ENCODE results near the gene ALG9.

The ALG9 gene

DNA sequence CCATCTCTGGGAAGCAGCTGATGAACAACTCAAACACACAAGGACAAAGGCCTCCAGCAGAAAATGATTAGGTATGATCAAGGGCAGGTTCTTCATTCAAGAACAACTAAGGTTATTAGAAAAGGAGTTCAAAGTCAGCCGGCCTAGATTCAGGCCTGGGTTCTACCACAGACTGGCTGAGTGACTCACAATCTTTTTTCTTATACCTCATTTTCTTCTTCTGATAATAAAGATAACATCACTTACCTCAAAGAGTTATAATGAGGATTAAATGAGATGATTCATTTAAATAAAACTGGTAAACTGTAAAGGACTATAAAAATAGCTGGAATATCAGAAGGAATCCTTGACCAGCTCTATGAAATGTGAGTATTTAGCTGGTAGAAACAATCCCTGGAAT is 55.9 kb downstream of the ALG9 start (continued):
- no peak for TF ChIP-seq ZNF292 (tag by site-specific recombination; IDR thresholded peaks at IDR 0.05; ENCODE audit: borderline replicate concordance, low read depth)
- TF ChIP-seq ZNF354C (tag by site-specific recombination; IDR thresholded peaks at IDR 0.05; ENCODE audit: borderline replicate concordance, low read depth) = no peak

DNA sequence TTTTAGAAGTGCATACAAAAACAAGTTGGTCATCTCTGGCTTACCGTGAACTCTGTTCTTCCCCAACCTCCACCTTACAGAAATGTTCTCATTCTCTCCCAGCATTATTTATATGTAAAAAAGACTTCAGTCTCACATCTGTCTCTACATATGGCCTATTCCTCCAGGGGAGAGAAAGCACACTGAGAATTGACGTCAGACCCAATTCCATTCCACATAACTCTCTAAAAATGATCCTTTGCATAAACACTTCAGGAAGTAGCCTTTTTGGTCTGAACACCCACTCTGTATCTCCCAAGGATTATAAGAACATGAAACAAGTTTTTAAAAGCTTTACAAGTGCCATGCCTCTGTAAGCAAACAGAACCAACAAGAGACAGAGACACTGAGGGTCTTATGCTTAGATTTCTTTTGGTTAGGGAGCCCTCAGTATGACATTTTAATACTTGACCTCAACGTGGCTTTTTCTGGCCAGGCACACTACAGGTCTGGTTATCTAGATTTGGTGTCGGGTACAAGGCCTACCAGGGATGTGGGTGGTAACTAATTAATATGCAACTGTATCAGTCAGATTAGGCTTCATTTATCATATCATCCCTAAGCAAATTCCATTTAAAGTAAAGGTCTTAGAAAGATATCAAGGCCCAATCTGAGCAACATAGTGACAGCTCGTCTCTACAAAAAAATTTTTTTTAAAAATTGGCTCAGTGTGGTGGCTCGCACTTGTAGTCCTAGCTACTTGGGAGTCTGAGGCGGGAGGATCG is 56.6 kb downstream of the ALG9 start:
- Histone ChIP-seq H3K36me3 (ENCODE audit: control insufficient read depth in 2 of 2, insufficient read depth in 1 of 2, low read length in 2 of 2) (peaks cover 5 to 10% of the 10 kb centered on the region in 2 experiments; a peak in 2 of 3 replicates), H3K4me3 (ENCODE audit: low read depth, low read length) (no peak overlapping the region), H3K9me3 (ENCODE audit: control insufficient read depth, insufficient read depth, low read depth, low read length) (no peaks in the 10 kb centered on the region), H3K27ac (ENCODE audit: extremely low read depth, low read depth, low read length) (no peak overlapping the region), H3K4me1 (ENCODE audit: control insufficient read depth, insufficient read depth, low read length) (no peaks in the 10 kb centered on the region)
- ChIA-PET CTCF (no interaction called here), POLR2A (no interaction called here)
- TF ChIP-seq SETDB1 (IDR thresholded peaks at IDR 0.05; ENCODE audit: insufficient read length, low read length) = no peak
- no peak for TF ChIP-seq ZNF596 (tag by site-specific recombination; IDR thresholded peaks at IDR 0.05)
- TF ChIP-seq, protein P1, sequence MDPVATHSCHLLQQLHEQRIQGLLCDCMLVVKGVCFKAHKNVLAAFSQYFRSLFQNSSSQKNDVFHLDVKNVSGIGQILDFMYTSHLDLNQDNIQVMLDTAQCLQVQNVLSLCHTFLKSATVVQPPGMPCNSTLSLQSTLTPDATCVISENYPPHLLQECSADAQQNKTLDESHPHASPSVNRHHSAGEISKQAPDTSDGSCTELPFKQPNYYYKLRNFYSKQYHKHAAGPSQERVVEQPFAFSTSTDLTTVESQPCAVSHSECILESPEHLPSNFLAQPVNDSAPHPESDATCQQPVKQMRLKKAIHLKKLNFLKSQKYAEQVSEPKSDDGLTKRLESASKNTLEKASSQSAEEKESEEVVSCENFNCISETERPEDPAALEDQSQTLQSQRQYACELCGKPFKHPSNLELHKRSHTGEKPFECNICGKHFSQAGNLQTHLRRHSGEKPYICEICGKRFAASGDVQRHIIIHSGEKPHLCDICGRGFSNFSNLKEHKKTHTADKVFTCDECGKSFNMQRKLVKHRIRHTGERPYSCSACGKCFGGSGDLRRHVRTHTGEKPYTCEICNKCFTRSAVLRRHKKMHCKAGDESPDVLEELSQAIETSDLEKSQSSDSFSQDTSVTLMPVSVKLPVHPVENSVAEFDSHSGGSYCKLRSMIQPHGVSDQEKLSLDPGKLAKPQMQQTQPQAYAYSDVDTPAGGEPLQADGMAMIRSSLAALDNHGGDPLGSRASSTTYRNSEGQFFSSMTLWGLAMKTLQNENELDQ (tag by site-specific recombination; IDR thresholded peaks at IDR 0.05; ENCODE audit: low read depth) = no peak
- TF ChIP-seq ZNF433 (tag by site-specific recombination; IDR thresholded peaks at IDR 0.05; ENCODE audit: low read depth) = no peak
- TF ChIP-seq, protein P2, sequence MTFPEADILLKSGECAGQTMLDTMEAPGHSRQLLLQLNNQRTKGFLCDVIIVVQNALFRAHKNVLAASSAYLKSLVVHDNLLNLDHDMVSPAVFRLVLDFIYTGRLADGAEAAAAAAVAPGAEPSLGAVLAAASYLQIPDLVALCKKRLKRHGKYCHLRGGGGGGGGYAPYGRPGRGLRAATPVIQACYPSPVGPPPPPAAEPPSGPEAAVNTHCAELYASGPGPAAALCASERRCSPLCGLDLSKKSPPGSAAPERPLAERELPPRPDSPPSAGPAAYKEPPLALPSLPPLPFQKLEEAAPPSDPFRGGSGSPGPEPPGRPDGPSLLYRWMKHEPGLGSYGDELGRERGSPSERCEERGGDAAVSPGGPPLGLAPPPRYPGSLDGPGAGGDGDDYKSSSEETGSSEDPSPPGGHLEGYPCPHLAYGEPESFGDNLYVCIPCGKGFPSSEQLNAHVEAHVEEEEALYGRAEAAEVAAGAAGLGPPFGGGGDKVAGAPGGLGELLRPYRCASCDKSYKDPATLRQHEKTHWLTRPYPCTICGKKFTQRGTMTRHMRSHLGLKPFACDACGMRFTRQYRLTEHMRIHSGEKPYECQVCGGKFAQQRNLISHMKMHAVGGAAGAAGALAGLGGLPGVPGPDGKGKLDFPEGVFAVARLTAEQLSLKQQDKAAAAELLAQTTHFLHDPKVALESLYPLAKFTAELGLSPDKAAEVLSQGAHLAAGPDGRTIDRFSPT (tag by site-specific recombination; IDR thresholded peaks at IDR 0.05) = no peak
- TF ChIP-seq, protein P3, sequence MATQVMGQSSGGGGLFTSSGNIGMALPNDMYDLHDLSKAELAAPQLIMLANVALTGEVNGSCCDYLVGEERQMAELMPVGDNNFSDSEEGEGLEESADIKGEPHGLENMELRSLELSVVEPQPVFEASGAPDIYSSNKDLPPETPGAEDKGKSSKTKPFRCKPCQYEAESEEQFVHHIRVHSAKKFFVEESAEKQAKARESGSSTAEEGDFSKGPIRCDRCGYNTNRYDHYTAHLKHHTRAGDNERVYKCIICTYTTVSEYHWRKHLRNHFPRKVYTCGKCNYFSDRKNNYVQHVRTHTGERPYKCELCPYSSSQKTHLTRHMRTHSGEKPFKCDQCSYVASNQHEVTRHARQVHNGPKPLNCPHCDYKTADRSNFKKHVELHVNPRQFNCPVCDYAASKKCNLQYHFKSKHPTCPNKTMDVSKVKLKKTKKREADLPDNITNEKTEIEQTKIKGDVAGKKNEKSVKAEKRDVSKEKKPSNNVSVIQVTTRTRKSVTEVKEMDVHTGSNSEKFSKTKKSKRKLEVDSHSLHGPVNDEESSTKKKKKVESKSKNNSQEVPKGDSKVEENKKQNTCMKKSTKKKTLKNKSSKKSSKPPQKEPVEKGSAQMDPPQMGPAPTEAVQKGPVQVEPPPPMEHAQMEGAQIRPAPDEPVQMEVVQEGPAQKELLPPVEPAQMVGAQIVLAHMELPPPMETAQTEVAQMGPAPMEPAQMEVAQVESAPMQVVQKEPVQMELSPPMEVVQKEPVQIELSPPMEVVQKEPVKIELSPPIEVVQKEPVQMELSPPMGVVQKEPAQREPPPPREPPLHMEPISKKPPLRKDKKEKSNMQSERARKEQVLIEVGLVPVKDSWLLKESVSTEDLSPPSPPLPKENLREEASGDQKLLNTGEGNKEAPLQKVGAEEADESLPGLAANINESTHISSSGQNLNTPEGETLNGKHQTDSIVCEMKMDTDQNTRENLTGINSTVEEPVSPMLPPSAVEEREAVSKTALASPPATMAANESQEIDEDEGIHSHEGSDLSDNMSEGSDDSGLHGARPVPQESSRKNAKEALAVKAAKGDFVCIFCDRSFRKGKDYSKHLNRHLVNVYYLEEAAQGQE (tag by site-specific recombination; IDR thresholded peaks at IDR 0.05) = no peak
- no peak for TF ChIP-seq ZNF558 (tag by site-specific recombination; IDR thresholded peaks at IDR 0.05)
- TF ChIP-seq ZNF747 (tag by site-specific recombination; IDR thresholded peaks at IDR 0.05) = no peak
- TF ChIP-seq, protein P4, sequence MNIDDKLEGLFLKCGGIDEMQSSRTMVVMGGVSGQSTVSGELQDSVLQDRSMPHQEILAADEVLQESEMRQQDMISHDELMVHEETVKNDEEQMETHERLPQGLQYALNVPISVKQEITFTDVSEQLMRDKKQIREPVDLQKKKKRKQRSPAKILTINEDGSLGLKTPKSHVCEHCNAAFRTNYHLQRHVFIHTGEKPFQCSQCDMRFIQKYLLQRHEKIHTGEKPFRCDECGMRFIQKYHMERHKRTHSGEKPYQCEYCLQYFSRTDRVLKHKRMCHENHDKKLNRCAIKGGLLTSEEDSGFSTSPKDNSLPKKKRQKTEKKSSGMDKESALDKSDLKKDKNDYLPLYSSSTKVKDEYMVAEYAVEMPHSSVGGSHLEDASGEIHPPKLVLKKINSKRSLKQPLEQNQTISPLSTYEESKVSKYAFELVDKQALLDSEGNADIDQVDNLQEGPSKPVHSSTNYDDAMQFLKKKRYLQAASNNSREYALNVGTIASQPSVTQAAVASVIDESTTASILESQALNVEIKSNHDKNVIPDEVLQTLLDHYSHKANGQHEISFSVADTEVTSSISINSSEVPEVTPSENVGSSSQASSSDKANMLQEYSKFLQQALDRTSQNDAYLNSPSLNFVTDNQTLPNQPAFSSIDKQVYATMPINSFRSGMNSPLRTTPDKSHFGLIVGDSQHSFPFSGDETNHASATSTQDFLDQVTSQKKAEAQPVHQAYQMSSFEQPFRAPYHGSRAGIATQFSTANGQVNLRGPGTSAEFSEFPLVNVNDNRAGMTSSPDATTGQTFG (tag by site-specific recombination; IDR thresholded peaks at IDR 0.05; ENCODE audit: borderline replicate concordance) = no peak
- TF ChIP-seq, protein P5, sequence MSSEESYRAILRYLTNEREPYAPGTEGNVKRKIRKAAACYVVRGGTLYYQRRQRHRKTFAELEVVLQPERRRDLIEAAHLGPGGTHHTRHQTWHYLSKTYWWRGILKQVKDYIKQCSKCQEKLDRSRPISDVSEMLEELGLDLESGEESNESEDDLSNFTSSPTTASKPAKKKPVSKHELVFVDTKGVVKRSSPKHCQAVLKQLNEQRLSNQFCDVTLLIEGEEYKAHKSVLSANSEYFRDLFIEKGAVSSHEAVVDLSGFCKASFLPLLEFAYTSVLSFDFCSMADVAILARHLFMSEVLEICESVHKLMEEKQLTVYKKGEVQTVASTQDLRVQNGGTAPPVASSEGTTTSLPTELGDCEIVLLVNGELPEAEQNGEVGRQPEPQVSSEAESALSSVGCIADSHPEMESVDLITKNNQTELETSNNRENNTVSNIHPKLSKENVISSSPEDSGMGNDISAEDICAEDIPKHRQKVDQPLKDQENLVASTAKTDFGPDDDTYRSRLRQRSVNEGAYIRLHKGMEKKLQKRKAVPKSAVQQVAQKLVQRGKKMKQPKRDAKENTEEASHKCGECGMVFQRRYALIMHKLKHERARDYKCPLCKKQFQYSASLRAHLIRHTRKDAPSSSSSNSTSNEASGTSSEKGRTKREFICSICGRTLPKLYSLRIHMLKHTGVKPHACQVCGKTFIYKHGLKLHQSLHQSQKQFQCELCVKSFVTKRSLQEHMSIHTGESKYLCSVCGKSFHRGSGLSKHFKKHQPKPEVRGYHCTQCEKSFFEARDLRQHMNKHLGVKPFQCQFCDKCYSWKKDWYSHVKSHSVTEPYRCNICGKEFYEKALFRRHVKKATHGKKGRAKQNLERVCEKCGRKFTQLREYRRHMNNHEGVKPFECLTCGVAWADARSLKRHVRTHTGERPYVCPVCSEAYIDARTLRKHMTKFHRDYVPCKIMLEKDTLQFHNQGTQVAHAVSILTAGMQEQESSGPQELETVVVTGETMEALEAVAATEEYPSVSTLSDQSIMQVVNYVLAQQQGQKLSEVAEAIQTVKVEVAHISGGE (tag by site-specific recombination; conservative IDR thresholded peaks at IDR 0.05; ENCODE audit: low read depth) = no peak
- no peak for TF ChIP-seq ZNF341 (tag by site-specific recombination; IDR thresholded peaks at IDR 0.05; ENCODE audit: low read depth)
- TF ChIP-seq ZNF624 (tag by site-specific recombination; IDR thresholded peaks at IDR 0.05) = no peak
- TF ChIP-seq ZNF660 (tag by site-specific recombination; IDR thresholded peaks at IDR 0.05) = no peak
- no peak for TF ChIP-seq ZNF202 (tag by site-specific recombination; IDR thresholded peaks at IDR 0.05; ENCODE audit: borderline replicate concordance)
- TF ChIP-seq ZSCAN16 (tag by site-specific recombination; IDR thresholded peaks at IDR 0.05) = no peak
- TF ChIP-seq ZNF366 (tag by site-specific recombination; conservative IDR thresholded peaks at IDR 0.05) = no peak
- TF ChIP-seq, protein P6, sequence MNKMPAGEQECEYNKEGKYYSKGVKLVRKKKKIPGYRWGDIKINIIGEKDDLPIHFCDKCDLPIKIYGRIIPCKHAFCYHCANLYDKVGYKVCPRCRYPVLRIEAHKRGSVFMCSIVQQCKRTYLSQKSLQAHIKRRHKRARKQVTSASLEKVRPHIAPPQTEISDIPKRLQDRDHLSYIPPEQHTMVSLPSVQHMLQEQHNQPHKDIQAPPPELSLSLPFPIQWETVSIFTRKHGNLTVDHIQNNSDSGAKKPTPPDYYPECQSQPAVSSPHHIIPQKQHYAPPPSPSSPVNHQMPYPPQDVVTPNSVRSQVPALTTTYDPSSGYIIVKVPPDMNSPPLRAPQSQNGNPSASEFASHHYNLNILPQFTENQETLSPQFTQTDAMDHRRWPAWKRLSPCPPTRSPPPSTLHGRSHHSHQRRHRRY (tag by site-specific recombination; IDR thresholded peaks at IDR 0.05) = no peak
- no peak for TF ChIP-seq ZNF677 (tag by site-specific recombination; IDR thresholded peaks at IDR 0.05)

Measured in HEK293 (cell line).